Activated CD8-positive, alpha-beta memory T cell treated with anti-CD3 and anti-CD28 coated beads for 48 hours (primary cell): ENCODE results near the gene GUK1.

Experiments used
- DNase-seq, 3 experiments: peaks; one replicate each; pipeline ENCODE4 v3.0.0-alpha.2; 2020; ENCODE audit warnings: low read depth in 2 of 3, low spot score in 2 of 3

The GUK1 gene

GRCh38 chr1:228161866-228162265 is 21.8 kb downstream of the GUK1 start:
- no peak for DNase-seq

- DNase-seq: no peak
Measured at GRCh38 chr1:228162286-228163006, 22.4 kb downstream of the GUK1 start.

GRCh38 chr1:228163007-228163753 is 23.1 kb downstream of the GUK1 start:
- no peak for DNase-seq

- DNase-seq: no peak
Measured at GRCh38 chr1:228163776-228164519, 23.9 kb downstream of the GUK1 start.

GRCh38 chr1:228164561-228165371 is 24.7 kb downstream of the GUK1 start:
- no peak for DNase-seq

DNA sequence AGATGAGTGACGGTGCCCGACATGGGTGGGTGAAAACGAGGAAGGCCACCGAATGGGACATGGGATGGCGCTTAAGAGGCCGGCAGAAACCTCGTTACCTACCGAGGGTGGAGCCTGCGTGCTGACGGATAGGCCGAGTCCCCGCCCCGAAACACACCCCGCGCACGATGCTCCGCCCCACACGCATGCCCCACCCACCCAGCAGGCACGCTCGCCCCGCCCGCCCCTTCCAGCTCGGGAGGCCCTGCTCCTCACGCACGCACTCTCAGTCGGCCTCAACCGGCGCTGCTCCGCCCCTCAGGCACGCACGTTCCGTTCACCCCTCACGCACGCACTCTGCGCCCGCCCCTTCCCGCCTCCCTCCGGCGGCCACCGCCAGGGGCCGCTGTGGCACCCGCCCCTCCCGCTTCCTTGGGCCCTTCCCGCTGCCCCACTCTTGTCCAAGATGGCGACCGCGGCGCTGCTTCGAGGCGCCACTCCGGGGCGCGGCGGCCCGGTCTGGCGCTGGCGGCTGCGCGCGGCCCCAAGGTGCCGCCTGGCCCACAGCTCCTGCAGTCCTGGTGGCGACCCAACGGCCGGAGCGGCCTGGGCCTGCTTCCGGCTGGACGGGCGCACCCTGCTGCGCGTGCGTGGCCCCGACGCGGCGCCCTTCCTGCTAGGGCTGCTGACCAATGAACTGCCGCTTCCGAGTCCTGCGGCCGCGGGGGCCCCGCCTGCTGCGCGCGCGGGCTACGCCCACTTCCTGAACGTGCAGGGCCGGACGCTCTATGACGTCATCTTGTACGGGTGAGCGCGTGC is 25.5 kb downstream of the GUK1 start, which contains the start of gene IBA57:
TSS of gene IBA57 (plus strand) at position 433 of the 798 bp plus-strand sequence. CDS start at position 446, 13 bp downstream.
- DNase-seq: peak; percentile 98 to 99 (median 98)

- peak; percentile 15 to 32 (median 26) for DNase-seq
Measured at GRCh38 chr1:228166170-228166936, 26.3 kb downstream of the GUK1 start.

DNA sequence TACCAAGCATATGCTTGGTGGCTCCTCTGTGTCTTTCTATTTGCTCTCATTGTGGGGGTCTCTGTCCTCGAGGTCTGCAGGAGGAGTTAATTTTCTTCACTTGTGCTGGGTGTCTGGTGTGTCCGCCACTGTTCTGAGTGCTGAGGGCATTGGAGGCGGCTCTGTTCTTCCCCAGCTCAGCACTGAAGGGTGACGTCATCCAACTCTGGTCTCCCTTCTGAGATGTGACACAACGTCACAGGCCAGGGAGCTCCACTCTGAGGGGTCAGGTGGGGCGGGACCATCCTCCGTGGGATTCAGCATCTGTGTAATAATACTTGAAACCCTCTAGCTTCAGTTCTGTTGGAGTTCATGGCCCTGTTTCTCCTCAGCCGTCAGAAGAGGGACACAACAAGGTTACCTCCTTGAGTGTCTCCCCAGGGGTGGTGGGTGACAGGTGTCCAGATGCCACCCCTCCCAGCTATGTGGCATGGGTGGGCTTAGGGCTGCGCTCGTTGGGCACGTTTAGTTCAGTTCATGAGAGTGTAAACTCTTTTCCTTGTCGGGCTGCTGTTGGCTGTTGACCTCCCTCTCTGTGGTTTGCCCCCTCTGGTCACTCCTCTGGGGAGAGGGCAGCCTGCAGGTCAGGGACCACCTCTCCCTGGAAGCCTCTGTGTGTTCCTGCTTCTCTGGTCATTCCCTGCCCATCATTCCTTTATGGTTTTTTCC is 28.6 kb downstream of the GUK1 start:
- no peak for DNase-seq

GRCh38 chr1:228169345-228169744 is 29.3 kb downstream of the GUK1 start:
- DNase-seq: no peak

DNA sequence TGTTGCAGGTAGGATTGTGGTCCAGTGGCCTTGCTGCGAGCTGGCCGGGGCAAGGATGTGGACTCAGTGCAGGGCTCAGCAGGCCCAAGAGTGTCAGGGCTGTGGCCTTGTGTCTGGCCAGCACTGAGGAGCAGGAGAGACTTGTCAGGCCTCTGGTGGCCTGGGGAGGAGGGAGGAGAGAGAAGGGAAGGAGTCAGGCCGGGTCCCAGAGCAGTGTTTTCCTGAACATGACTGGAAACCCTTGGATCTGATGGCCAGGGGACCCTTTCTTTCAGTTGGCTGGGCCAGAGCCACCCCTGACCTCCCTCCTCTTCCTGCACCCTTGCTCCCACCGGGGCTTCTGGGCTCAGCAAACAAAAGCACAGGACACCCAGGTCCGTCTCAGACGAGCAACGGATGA is 30.6 kb downstream of the GUK1 start:
- DNase-seq: no peak

GRCh38 chr1:228171221-228171891 is 31.3 kb downstream of the GUK1 start:
- no peak for DNase-seq

DNA sequence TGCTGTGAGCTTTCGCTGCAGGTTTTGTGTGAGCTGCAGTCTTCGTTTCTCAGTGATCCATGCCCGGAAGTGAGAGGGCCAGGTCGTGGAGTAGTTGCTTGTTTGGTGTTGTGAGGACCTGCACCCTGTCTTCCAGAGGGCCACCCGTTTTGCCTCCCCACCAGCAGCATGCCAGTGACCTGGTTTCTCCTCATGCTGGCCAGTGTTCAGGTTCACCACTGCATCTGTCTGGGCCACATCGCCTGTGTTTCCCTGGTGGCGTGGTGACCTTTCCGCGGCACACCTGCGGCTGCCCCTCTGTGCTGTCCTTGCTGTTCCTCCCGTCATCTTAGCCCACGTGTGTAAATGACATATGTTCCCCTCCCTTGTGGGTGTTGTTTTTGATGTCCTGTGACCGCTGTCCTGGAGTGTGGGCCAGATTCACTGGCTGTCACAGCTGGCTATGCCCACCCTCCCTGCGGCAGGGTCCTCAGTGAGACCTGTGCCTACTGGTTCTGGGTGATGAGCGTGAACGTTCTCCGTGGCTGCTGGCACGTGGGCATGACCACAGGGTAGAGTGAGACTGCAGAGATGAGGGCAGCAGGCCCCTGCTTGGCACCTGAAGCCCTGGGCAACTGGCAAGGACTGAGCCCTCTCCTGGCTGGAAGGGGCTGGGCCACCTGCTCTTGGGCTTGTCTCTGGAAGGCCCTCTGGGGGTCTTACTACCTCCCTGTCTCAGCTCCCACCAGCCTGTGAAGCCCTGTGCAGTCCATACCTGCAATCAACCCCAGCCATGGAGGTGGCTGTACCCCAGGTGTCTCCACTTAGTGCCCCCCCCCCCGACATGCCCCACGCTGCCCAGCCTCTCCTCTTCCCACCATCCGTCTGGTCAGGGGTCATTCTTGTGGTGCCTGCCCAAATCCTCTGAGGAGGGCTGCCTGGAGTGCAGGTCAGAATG is 32.8 kb downstream of the GUK1 start:
- no peak for DNase-seq

DNA sequence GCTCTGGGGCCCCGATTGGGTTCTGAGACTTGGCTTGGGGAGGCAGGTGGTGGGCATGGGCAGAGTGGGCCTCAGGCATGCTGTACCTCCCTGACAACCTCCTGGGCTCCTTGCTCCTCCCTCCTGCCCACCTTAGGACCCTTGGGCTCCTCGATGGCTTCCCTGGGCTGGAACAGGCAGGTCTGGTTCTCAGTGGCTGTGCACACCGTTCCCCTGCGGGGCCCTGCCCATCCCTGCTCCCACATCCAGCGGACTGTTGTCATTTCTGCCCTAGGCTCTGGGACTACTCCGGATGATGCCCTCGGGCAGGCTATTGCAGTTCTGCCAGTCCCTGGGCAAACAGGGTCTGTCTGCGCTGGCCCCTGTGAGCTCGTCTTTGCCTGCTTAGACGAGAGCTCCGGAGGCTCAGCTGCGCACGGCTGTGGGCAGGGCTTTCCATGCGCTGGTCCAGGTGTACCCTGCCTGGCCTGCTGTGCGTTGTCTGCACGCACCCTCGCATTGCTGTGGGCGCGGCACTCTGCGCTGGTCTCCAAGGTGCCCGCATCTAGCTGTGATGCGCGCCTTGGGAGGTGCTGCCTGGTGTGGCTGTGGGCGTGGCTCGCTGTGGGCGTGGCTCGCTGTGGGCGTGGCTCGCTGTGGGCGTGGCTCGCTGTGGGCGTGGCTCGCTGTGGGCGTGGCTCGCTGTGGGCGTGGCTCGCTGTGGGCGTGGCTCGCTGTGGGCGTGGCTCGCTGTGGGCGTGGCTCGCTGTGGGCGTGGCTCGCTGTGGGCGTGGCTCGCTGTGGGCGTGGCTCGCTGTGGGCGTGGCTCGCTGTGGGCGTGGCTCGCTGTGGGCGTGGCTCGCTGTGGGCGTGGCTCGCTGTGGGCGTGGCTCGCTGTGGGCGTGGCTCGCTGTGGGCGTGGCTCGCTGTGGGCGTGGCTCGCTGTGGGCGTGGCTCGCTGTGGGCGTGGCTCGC is 33.7 kb downstream of the GUK1 start:
- DNase-seq: peak in 1 of 3 experiments; percentile 40

DNA sequence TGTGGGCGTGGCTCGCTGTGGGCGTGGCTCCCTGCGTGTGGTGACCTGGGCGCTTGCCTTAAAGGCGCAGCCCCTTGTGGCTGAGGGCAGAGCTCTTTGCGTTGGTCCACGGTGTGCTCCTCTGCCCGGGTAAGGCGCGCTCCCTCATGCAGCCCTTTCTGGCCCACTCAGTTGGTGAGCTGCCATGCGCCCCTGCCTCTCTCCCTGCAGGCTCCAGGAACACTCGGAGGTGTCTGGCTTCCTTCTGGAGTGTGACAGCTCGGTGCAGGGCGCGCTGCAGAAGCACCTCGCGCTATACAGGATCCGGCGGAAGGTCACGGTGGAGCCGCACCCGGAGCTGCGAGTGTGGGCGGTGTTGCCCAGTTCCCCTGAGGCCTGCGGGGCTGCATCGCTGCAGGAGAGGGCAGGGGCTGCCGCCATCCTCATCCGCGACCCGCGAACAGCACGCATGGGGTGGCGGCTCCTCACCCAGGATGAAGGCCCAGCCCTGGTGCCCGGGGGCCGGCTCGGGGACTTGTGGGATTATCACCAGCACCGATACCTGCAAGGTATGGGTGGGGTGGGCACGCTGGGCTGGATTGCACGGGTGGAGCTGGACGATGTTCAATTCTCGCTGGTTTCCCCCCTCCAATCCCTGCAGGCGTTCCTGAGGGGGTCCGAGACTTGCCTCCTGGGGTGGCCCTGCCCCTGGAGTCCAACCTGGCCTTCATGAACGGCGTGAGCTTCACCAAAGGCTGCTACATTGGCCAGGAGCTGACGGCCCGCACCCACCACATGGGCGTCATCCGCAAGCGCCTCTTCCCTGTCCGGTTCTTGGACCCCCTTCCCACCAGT is 34.6 kb downstream of the GUK1 start:
- DNase-seq: peak in 1 of 3 experiments; percentile 33
